SIG-M5 treated with dmso at 0.1 percent for 504 hours (cell line): ENCODE data around the gene CTDSP1.

Experiments used
- DNase-seq: peaks from one replicate; lab custom pipeline; 2025; ENCODE audit not compliant: unreplicated experiment; lab: John Stamatoyannopoulos, UW

Gene CTDSP1

GRCh38 chr2:218398437-218399390 lies 954 bp upstream of the CTDSP1 start:
- peak; percentile 69 for DNase-seq

DNA sequence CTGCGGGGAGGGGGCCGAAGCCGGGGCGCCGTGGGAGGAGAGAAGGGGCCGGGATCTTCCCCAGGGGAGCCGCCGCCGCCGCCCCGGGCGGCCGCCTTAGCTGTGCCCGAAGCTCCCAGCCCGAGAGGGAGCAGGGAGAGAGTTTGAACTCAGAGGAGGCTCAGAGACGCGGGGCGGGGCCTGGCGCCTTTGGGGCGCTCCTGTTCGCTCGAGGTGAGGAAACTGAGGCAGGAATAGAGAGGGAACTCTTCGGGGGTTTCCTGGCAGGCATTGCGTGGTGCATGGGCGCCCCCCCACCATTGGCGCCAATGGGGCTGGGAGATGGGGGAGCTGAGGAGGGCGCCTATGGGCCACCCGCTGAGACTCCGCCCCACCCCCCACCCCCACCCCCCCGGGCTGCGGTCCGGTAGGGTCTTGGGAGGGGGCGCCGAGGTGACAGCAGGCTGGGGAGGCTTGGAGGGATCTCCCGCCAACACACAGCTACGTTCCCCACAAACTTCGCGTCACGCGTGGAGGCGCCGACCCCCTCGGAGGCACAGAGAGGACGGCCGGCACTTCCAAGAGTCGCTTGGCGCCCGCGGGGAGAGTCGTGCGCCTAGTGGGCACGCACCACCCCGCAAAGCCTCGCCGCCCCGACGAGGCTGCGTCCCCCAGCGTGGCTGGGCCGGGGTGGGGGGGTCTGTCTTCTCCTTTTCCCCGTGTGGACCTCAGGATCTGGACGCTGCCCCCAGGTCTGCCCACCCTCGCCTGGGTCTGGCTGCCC lies 680 bp downstream of the CTDSP1 start:
- no peak for DNase-seq

DNA sequence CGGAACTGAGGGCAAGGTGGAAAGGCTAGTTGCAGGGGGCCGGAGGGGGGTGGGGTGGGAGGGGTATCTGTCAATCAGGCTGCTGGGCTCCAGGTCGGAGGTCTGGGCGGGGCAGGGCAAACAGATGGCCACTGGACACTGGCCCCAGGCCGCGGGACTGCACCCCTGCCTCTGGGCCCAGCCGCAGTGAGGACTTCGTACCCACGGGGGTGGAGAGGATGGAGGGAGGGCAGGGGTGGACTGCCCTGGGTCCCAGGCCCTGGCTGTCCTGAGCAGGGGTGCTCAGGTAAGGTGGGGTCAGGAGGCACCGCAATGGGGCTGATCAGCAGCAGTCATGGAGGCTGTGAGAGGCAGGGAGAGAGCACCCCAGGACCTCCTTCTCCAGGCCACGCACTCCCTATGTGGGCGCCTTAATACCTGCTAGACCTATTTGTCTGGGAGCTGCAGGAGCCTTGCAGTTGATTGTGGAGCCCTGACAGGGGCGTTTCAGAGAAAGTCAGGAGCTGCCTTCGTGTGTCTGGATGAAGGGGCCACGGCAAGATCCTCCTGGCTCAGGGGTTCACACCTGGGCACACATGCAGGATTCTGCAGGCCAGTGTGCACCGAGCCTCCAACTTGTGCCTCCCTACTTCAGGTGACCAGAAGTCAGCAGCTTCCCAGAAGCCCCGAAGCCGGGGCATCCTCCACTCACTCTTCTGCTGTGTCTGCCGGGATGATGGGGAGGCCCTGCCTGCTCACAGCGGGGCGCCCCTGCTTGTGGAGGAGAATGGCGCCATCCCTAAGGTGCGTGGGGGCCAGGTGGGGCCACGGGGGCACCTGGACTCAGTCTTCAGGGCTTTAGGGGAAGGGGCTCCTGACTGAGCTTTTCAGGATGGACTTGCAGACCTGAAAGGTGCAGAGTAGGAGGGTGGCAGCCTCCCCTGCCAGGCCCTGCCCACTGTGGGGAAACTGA lies 1.5 kb downstream of the CTDSP1 start:
- no peak for DNase-seq

DNA sequence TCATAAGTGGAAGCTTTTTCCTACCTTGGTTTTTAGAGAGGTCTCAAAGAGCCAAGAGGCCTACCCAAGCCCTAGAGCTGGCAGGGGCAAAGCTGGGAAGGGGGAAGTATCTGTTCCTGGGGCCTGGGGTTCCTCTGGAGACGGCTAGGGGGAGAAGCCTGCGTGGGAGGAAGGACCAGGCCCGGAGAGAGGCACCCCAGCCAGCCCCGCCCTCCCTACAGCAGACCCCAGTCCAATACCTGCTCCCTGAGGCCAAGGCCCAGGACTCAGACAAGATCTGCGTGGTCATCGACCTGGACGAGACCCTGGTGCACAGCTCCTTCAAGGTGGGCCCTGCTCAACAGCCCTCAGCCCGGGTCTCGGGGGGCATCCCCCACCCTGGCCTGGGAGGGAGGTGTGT lies 2.2 kb downstream of the CTDSP1 start:
- DNase-seq = peak; percentile 60

DNA sequence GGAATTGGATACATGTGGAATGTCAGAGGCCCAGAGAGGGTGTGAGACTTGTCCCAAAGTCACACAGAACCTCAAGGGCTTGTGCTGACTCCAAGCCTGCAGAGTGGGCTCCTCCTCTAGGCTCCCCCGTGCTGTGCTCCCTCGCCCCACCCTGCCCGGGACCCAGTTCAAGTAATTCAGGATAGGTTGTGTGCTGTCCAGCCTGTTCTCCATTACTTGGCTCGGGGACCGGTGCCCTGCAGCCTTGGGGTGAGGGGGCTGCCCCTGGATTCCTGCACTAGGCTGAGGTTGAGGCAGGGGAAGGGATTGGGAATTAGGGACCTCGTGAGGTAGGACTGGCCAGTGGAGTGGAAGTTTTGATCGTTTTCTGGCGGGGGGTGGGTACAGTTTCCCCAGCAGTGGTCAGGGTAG lies 2.8 kb downstream of the CTDSP1 start:
- DNase-seq = no peak

DNA sequence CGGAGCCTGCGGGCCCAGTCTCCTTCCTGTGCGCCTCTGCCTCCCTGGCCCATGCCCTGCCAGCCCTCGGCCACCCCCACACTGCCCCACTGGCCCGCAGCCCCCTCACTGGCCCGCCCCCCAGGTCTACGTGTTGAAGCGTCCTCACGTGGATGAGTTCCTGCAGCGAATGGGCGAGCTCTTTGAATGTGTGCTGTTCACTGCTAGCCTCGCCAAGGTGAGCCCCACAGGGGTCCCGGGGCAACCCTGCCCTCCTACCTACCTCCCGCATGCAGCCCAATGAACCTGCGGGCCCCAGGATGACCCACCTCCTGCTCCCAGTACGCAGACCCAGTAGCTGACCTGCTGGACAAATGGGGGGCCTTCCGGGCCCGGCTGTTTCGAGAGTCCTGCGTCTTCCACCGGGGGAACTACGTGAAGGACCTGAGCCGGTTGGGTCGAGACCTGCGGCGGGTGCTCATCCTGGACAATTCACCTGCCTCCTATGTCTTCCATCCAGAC lies 3.3 kb downstream of the CTDSP1 start:
- no peak for DNase-seq

- DNase-seq = no peak
These were observed 4.1 kb downstream of the CTDSP1 start for GRCh38 chr2:218403810-218404209.

GRCh38 chr2:218404351-218405085 lies 4.8 kb downstream of the CTDSP1 start:
- no peak for DNase-seq

- no peak for DNase-seq
These were observed 5.5 kb downstream of the CTDSP1 start for GRCh38 chr2:218405086-218405745.

DNA sequence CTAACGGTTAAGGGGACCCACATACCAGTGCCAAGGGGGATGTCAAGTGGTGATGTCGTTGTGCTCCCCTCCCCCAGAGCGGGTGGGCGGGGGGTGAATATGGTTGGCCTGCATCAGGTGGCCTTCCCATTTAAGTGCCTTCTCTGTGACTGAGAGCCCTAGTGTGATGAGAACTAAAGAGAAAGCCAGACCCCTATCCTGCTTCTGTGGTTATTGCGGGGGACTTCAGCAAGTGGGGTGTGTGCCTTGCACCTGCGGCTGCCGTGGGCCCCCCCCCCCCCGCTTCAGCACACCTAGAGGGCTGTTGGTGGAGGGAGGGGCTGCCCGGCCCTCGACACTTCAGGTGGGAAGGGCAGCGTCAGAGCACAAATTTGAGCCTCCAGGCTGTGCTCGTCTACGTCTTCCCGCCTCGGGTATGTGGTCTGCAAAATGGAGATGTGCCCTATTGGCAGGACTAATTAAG lies 6.1 kb downstream of the CTDSP1 start:
- DNase-seq = peak; percentile 66

DNA sequence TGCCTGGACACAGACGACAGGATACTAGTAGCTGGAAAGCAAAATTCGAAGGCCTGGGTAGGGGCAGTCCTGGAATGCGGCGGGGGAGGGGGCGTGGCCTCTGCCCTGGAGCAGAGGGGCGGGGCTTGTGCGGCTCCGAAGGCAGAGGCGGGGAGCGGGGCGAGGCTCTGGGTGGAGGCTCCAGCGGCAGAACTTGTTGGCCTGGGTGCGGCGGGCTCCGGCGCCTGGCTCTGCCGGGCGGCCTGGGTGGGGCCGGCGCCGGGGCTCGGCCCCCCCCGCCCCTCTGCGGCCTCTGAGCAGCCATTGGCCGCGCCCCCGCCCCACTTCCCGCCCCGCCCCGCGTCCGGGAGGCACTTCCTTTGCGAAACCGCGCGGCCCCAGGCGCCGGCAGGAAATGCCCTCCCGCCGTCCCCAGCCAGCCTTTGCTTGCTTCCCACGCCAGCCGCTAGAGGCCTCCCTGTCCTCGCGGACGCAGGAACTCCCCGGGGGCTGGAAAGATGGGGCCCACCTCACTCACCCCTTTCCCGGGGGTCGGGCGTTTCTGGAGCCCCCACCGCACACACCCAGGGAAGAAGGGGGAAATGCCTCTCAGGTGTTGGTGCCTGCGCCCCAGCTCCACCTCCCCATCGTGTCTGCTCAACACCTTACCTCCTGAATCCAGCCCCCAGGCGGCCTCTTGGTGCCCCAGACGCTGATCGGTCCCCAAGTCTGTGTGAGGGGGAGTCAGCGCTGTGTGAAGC lies 6.7 kb downstream of the CTDSP1 start:
- DNase-seq = peak; percentile 100

DNA sequence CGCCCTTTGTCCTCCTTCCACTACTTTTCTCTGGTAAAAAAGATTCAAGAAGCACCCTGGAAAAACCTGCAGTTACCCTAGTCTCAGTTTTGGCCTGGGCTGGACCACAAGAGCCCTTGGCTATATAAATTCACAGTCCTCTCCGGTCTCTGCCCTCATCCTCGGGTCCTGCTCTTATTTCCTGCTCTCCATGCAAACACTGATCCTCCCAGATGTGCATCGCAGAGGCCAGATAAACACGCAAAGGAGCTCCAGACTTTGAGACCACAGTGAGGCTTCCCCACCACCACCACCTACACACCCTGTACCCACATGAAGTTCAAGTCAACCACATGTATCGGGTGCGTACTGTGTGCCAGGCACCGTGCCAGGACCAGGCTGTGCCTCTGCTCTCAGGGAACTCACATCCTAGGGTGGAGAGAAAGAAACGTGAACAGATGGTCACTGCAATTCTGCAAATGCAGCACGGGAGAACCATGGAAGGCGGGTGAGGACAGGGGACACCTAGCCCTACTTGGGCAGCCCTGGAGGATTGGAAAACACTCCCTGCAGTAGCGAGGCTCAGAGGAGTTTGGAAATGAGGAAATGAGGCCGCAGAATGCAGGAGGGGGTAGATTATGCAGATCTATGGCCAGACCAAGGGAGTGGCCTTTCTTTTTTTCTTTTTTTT lies 7.4 kb downstream of the CTDSP1 start:
- peak; percentile 86 for DNase-seq

DNA sequence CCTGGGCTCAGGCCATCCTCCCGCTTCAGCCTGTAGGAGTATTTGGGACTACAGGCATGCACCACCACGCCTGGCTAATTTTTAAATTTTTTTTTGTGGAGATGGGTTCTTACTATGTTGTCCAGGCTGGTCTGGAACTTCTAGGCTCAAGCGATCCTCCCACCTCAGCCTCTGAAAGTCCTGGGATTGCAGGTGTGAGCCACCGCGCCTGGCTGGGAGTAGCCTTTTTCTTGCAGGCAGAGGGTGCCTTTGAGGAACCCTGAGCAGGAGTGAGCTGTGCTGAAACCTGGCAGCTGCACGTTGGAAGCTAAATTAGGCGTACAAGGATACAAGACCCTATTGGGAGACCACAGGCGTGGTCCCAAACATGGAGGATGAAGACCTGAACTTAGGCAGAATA lies 8.0 kb downstream of the CTDSP1 start:
- DNase-seq = no peak

DNA sequence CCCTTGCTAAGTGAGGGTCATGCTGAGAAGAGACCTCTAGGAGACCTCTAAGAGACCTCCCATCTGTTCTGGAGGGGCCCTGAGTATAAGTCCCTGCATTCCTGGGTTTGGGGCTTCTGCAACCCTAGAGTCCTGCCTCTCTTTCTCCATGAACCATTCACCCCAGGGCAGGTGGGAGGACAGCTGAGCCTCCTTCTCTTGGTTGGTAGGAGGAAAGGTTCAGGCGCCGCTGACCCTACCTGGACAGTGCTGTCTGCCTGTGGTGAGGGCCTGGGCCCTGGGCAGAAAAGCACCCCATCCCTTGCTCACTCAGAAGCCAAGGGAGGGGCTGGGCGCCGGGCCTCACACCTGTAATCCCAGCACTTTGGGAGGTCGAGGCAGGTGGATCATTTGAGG lies 18.7 kb downstream of the CTDSP1 start:
- DNase-seq = no peak

- no peak for DNase-seq
These were observed 19.2 kb downstream of the CTDSP1 start, which contains the start of gene VIL1 for GRCh38 chr2:218418717-218419458. TSS of gene VIL1 (plus strand) at chr2:218419123. CDS start at chr2:218423779, 4,656 bp downstream.

DNA sequence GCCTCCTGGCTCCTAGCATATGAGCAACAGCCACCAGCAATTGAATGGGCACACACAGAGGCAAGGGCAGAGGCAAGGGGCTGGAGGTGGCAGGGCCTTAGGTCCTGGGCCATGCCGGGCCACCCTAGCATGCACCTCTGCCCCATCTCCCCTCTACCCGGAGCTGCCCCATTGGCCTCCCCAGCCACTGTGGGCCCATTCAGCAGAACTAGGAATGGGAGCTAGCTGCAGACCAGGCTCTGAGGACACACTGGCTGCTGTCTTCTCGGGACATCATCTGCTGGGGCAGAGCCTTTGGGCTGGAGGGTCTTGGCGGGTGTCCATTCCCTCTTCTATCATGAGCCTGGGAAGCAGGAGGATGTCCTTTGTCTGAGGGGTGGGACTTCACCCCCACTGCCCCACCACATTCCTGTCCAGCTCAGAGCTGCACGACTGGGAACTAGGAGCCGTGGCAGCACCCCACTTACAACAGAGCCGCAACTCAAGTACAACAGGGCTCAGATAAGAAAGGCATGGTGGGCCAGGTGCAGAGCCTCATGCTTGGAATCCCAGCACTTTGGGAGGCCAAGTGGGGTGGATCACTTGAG lies 20.1 kb downstream of the CTDSP1 start:
- DNase-seq = no peak

GRCh38 chr2:218421027-218421426 lies 21.4 kb downstream of the CTDSP1 start:
- no peak for DNase-seq
